ENCODE results near the gene PPP1R26. TPM values are rescaled to one million over a fixed set of nuclear protein-coding genes. Genes with fewer than 3 reads are reported as not detected.

PPP1R26 gene
- total RNA-seq, 1 donor from 2014 or later: 7.9 TPM

DNA sequence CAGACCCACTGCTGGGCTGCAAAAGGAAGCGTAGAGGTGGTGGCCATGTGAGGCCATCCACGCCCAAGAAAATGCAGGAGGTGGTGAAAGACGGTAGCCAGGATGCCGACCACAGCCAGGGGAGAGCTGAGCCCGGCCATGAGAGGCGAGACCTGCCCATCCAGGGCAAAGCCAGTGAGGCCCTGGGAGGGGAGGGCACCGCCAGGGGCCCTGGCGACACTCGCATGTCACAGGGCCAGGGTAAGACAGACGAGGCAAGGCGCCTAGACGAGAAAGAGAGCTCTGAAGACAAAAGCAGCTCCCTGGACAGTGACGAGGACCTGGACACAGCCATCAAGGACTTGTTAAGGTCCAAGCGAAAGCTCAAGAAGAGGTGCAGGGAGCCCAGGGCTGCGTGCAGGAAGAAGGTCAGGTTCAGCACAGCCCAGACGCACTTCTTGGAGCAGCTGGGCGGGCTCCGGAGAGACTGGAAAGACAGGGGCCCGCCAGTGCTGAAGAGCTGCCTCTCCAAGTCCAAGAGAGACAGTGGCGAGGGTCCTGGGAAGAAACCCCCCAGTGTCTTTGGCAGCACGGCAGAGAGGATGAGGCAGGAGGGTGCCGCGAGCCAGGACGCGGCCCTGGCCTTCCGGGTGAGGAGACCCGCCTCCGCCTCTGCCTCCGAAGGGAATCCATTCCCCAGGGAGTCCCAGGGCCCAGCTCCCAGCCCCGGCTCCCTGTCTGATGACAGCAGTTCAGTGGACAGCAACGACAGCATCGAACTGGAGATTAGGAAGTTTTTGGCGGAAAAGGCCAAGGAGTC is 6.9 kb downstream of the PPP1R26 start:
- Histone ChIP-seq H3K4me1 (peaks cover 4% of the 10 kb centered on the region), H3K27ac (no peak overlapping the region), H3K27me3 (no peaks in the 10 kb centered on the region), H3K9me3 (no peaks in the 10 kb centered on the region), H3K36me3 (peaks cover 0 to 22% of the 10 kb centered on the region in 2 donors), H3K4me3 (no peak overlapping the region)
- TF ChIP-seq, protein P1, sequence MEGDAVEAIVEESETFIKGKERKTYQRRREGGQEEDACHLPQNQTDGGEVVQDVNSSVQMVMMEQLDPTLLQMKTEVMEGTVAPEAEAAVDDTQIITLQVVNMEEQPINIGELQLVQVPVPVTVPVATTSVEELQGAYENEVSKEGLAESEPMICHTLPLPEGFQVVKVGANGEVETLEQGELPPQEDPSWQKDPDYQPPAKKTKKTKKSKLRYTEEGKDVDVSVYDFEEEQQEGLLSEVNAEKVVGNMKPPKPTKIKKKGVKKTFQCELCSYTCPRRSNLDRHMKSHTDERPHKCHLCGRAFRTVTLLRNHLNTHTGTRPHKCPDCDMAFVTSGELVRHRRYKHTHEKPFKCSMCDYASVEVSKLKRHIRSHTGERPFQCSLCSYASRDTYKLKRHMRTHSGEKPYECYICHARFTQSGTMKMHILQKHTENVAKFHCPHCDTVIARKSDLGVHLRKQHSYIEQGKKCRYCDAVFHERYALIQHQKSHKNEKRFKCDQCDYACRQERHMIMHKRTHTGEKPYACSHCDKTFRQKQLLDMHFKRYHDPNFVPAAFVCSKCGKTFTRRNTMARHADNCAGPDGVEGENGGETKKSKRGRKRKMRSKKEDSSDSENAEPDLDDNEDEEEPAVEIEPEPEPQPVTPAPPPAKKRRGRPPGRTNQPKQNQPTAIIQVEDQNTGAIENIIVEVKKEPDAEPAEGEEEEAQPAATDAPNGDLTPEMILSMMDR (IDR thresholded peaks at IDR 0.05): no peak
- TF ChIP-seq POLR2AphosphoS5 (IDR thresholded peaks at IDR 0.05; ENCODE audit: insufficient read depth in 1 of 2, low read depth in 1 of 2): no peak
- TF ChIP-seq POLR2A (IDR thresholded peaks at IDR 0.05): no peak
- no peak for DNase-seq (ENCODE audit: extremely low spot score in 2 of 2)
- intact Hi-C loops (cut with DNase I): no loop called here

DNA sequence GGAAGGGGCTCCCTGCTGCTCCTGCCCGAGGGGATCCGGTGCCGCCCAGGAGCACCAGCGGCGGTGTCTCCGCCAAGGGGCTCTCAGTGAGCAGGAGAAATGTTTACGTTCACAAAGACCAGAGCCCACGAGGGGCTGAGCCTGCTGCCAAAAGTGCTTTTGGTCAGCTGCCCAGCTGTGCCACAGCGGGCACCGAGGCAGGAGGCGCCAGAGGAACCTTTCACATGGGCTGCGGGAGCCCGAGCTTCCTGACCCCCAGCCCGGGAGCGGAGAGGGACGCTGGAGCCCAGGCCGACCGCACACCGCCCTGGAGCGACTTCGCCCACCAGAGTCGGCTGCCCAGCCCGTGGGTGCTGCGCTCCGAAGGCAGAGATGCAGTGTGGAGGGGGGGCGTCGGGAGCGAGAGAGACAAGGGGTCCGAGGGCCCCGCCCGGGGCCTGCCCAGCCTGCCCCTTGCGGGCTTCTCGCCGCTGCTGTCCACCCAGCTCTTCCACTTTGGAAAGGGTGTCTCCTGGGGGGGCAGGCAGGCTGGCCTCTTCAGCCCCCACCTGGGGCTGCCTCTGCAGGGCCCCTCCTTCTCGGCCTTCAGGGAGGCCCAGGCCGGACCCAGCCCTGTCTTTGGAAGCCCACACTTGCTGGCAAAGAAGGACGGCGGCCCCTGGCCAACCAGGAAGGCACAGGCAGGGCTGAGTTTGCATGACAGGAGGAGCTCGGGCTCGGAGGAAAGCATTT is 7.9 kb downstream of the PPP1R26 start:
- TF ChIP-seq, protein P1 (IDR thresholded peaks at IDR 0.05): no peak
- TF ChIP-seq POLR2AphosphoS5 (IDR thresholded peaks at IDR 0.05; ENCODE audit: insufficient read depth in 1 of 2, low read depth in 1 of 2): no peak
- TF ChIP-seq POLR2A (IDR thresholded peaks at IDR 0.05): no peak
- Histone ChIP-seq H3K27ac (no peak overlapping the region), H3K9me3 (no peaks in the 10 kb centered on the region), H3K4me3 (no peak overlapping the region), H3K36me3 (peaks cover 0 to 22% of the 10 kb centered on the region in 2 donors), H3K27me3 (no peaks in the 10 kb centered on the region), H3K4me1 (no peaks in the 10 kb centered on the region)
- DNase-seq (ENCODE audit: extremely low spot score in 2 of 2): no peak
- intact Hi-C loops (cut with DNase I): no loop called here

DNA sequence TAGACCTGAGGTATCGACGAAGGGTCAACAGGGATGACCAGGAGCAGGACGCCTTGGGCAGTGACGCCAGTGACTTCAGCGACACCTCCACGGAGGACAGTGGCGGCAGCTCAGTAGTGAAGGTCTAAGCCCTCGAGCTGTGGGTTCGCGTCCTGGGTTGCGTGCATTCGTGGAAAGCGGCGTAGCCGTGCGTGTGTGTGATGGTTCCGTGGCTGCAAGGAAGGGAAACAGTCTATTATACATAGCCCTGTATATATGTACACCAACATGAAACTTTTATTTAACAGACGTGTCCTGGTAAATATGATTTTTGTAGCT is 8.4 kb downstream of the PPP1R26 start:
- Histone ChIP-seq H3K4me3 (no peak overlapping the region), H3K27ac (no peak overlapping the region), H3K9me3 (no peaks in the 10 kb centered on the region), H3K36me3 (peaks cover 0 to 22% of the 10 kb centered on the region in 2 donors), H3K4me1 (no peaks in the 10 kb centered on the region), H3K27me3 (no peaks in the 10 kb centered on the region)
- intact Hi-C loops (cut with DNase I): no loop called here
- DNase-seq (ENCODE audit: extremely low spot score in 2 of 2): no peak
- TF ChIP-seq POLR2AphosphoS5 (IDR thresholded peaks at IDR 0.05; ENCODE audit: insufficient read depth in 1 of 2, low read depth in 1 of 2): no peak
- no peak for TF ChIP-seq POLR2A (IDR thresholded peaks at IDR 0.05)
- TF ChIP-seq, protein P1 (IDR thresholded peaks at IDR 0.05): no peak

DNA sequence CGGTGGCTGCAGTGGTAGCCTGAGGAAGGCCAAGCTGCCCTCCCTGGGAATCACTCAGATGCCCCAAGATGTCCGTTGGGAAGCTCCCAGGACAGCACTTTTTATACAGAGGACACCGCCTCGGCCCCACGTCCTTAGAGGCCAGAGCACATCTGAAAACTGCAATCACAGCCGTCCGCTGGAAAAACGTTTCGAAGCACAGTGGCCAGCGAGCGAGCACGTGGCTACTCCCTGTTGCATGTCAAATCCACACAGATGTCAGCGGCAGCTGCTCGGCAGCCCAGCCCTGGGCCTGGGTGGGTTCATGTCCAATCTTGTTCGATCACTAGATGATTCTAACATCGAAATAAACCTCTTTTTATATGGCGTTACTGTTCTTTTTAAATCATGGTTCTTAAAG is 8.9 kb downstream of the PPP1R26 start:
- no peaks in the 10 kb centered on the region for H3K9me3 ChIP-seq
- H3K4me1 ChIP-seq: no peaks in the 10 kb centered on the region
- peaks cover 0 to 22% of the 10 kb centered on the region in 2 donors for H3K36me3 ChIP-seq
- no peak overlapping the region for H3K27ac ChIP-seq
- intact Hi-C loops (cut with DNase I): no loop called here
- no peak overlapping the region for H3K4me3 ChIP-seq
- no peak for DNase-seq (ENCODE audit: extremely low spot score in 2 of 2)
- H3K27me3 ChIP-seq: no peaks in the 10 kb centered on the region
- TF ChIP-seq, protein P1 (IDR thresholded peaks at IDR 0.05): no peak
- TF ChIP-seq POLR2AphosphoS5 (IDR thresholded peaks at IDR 0.05; ENCODE audit: insufficient read depth in 1 of 2, low read depth in 1 of 2) (no peak), POLR2A (IDR thresholded peaks at IDR 0.05) (no peak)
